Stimulated activated CD4-positive, alpha-beta T cell treated with anti-CD3 and anti-CD28 coated beads, Interleukin-4, amount 100 ng/mL, for 48 hours (primary cell): ENCODE data around the gene RBP3.

Experiments
- DNase-seq, 2 donors: peaks; one replicate each; pipeline ENCODE4 v3.0.0-alpha.2; 2020; ENCODE audit warnings: low read depth in 2 of 2

The RBP3 gene

GRCh38 chr10:47348138-47348651, at the start of gene RBP3:
RBP3 (plus strand) TSS chr10:47348363; CDS start chr10:47348485, 122 bp downstream.
- no peak for DNase-seq

DNA sequence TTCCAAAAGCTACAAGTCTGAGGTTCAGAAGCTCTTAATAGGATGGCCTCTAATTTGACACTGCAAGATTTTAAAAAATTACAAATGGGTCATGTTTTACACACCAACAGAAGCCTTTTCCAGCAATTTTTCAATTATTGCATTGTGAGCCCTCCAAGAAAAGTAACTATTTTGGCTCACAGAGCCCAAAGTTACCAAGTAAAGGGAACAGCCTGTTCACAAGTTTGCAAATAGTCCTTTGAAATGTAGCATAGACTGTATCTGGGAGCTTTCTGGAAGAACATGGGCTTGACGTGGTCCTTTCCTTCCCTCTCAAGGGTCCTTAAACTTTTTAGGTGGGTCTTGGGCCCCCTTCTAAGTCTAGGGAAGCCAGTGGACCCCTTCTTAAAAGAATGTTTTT, 49.4 kb upstream of the RBP3 start:
- DNase-seq, result no peak

GRCh38 chr10:47299611-47300428, 48.3 kb upstream of the RBP3 start, which contains the start of gene GDF10:
GDF10 (plus strand) TSS chr10:47300197; CDS start chr10:47300652, 455 bp downstream.
- no peak for DNase-seq

DNA sequence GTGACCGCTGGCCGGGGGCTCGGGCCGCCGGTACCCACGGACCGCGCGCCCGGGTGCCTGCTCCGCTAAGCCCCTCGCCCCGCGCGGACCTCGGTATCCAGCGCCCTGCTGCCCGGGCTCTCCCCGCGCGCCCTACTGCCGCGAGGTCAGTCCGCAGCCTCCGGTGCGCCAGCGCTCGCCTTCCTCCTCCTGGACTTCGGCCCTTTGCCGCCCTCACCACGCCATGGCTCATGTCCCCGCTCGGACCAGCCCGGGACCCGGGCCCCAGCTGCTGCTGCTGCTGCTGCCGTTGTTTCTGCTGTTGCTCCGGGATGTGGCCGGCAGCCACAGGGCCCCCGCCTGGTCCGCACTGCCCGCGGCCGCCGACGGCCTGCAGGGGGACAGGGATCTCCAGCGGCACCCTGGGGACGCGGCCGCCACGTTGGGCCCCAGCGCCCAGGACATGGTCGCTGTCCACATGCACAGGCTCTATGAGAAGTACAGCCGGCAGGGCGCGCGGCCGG, 47.7 kb upstream of the RBP3 start:
- DNase-seq, result no peak

DNA sequence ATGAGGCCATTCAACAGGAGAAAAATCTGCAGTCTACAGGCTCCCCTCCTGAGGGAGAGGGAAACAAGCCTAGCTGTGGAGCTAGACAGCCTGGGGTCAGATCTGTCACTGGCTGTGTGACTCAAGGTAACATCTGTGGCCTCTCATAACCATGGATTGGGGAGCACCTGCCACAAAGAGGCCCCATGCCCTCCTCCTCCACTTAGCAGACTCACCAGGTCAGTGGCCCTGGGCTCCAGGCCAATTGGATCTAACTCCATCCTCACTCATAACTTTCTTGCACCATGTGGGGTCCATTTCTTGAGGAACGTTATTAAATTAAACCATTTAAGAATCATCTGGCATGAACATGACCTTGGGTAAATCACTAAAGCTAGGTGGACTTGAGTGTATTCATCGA, 46.3 kb upstream of the RBP3 start:
- no peak for DNase-seq

- DNase-seq, result no peak
Observed at GRCh38 chr10:47303105-47303504, 45.1 kb upstream of the RBP3 start.

DNA sequence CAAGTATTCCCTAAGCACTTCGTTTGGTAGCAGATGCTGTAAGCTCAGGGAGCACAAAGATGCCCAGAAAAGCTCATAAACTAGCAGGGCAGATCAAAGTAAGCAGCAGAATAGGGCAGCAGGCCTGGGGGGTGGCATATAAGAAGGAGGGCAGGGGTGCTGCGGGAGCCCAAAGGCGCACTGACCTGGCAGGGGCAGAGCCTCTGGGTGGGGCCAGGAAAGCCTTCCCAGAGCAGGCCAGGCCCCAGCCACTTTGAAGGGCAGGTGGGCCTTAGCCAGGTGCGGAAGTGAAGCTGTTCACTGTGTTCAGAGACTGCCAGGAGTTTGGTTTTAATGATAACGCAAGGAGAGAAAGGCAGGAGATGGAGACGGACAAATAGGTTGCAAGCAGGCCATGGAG, 44.3 kb upstream of the RBP3 start:
- no peak for DNase-seq

GRCh38 chr10:47305566-47305965, 42.6 kb upstream of the RBP3 start:
- DNase-seq, result no peak

DNA sequence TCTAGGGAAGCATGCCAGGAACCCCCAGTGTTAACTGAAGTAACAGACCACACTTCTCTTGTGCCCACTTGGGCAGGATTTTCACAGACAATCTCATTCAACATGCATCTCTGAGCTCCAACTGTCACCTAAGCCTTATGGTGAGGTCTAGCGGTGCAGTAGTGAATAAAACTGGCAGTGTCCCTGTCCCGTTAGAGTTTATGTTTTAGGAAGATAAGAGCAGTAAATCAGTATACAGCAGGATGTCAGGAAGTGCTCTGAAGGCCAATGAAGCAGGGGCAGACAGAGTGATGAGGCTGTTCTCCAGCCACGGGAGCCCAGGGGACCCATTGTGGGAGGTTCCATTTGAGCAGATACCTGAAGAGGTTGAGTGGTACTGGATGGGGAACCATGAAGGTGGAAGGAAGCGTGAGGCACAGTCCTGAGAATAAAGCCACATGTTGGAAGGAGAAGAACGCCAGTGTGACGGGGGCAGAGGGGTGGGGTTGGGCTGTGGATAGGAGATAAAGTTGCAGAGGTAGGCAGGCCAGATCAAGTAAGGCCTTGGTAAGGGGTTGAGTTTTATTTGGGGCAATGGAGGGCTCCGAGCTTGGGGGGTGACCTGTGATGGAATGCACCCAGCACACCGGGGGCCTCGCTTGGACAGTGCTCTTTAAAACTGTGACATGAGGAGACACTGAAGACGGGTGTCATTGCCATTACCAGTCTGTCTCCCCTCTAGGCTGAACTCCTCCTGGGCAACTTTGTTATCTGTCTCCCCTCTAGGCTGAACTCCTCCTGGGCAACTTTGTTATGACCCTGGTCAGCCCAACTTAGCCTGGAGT, 41.6 kb upstream of the RBP3 start:
- DNase-seq, result no peak

- DNase-seq, result no peak
Observed at GRCh38 chr10:47307381-47307780, 40.8 kb upstream of the RBP3 start.

- DNase-seq, result no peak
Observed at GRCh38 chr10:47308775-47309174, 39.4 kb upstream of the RBP3 start.

DNA sequence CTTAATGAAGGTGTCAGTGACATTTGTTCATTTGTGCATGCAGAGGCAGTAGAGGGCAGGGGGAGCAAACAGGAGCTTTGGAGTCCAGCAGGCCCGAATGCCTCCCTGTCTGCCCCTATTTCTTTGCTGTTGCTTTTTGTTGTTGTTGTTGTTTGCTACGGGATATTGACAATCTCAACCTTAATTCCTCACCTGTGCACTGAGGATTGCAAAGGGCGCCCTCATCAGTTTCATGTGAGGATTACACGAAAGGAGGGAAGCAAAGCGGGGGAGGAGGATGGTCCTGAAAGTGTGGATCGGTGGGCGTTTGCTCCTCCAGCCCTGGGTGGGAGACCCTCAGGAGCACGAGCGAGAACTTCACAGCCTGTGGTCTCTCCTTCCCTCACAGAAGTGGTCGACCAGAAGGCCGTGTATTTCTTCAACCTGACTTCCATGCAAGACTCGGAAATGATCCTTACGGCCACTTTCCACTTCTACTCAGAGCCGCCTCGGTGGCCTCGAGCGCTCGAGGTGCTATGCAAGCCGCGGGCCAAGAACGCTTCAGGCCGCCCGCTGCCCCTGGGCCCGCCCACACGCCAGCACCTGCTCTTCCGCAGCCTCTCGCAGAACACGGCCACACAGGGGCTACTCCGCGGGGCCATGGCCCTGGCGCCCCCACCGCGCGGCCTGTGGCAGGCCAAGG, 38.6 kb upstream of the RBP3 start:
- DNase-seq, result no peak

DNA sequence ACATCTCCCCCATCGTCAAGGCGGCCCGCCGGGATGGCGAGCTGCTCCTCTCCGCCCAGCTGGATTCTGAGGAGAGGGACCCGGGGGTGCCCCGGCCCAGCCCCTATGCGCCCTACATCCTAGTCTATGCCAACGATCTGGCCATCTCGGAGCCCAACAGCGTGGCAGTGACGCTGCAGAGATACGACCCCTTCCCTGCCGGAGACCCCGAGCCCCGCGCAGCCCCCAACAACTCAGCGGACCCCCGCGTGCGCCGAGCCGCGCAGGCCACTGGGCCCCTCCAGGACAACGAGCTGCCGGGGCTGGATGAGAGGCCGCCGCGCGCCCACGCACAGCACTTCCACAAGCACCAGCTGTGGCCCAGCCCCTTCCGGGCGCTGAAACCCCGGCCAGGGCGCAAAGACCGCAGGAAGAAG, 38.1 kb upstream of the RBP3 start:
- DNase-seq, result no peak

DNA sequence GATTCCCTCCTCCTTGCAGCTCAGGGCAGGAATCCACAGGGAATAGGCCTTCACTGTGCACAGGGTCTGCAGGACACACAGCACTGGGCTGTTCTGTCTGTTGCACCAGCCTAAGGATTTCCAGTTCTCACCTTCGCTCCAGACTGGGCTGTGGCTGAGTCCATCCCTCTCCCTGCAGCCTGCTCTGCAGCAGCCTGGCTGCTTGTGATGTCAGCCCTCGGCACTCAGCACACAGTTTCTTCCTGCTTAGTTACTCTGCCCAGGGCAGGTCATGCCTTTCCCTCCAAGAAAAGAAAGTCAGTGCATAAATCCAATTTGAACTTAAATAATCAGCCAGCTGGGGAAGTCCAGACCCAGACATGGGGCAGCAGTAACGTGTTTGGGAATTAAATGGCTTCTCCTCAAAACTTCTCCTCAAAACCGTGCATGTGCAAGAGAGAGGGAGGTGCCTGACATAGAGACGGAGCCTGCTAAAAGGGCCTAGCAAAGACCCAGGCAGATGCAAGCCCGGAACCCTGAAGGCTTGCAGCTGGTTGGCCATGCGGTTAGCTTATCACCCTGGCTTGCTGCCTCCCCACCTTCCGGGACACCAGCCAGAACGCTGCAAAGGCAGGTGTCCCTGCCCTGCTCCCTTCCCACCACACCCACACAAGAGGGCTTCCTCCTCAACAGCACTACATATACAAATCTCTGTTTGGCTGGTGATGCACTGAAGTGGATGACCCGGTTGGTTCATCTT, 36.8 kb upstream of the RBP3 start:
- DNase-seq, result no peak

DNA sequence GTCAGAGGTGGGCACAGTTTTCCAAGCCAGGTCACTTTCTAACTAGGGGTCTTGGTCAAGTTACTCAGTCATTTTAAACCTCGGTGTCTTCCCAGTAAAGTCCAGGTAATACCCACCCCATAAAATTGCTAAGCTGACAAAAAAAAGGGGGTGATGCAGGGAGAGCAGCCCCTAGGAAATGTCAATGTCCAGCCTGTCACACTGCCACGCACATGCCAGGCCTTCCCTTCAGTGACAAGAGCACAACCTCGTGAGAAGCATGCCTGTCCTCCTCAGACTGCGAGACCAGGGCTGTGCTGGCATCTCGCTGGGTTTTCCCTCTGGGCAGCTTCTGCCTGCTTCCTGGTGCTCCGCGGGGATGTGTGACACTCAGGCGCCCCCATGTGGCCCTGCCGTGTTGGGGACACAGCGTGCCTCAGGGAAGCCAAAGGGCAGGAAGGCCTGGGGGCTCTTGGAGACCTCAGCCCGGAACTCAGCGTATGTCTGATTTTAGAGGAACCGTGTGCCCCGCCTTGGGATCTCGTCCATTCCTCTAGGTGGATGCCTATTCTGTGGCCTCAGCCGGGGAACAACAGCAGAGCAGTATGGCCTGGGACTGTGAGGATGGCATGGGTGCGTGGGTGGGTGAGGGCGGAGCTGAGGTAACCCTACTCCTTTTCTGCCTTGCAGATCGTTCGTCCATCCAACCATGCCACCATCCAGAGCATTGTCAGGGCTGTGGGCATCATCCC, 36.1 kb upstream of the RBP3 start:
- peak; percentile 79 for DNase-seq

GRCh38 chr10:47312663-47312995, 35.5 kb upstream of the RBP3 start:
- no peak for DNase-seq

GRCh38 chr10:47314416-47314970, 33.7 kb upstream of the RBP3 start:
- no peak for DNase-seq

- no peak for DNase-seq
Observed at GRCh38 chr10:47315421-47315820, 32.7 kb upstream of the RBP3 start.

- DNase-seq, result no peak
Observed at GRCh38 chr10:47316131-47316530, 32.0 kb upstream of the RBP3 start.

DNA sequence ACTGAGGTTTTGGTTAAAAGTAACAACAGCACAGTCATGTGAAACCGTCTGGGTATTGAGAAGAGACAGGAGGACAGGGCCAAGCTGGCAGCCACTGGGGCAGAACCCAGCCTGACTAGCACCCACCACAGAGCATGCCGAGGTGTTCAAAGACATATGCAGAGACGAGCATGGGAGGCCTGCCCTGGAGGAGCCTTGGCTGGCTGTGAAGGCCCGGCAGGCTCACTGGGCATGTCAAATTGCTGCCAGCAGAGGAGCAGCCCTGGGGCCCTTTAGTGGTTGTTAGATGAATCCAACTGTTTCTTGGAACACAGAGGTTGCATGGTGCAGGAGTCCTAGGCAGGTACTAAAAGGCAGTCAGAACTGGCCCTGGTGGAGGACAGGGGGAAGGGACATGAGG, 30.9 kb upstream of the RBP3 start:
- DNase-seq, result no peak
